Upper lobe of left lung (tissue), 6 donors: ENCODE results near the gene C4orf50. TPM values are rescaled to one million over a fixed set of nuclear protein-coding genes. Genes with fewer than 3 reads are reported as not detected.
A peak's percentile ranks its signal among the peaks of the same experiment; 100 is the strongest.

Experiments
- ATAC-seq, 2 donors: fragments of 200-7000 bp; cut with Tn5 transposase; one replicate each; pipeline ENCODE4 v1.9.1; 2022; ENCODE audit warnings: mild to moderate bottlenecking in 2 of 2, moderate library complexity in 2 of 2; ENCODE audit not compliant: low FRiP score in 2 of 2
- DNase-seq, 2 donors: peaks; one replicate each; pipeline ENCODE4 v3.0.0-alpha.2; 2019 to 2020
- H3K27ac ChIP-seq, 4 donors: fragments of 200-600 bp; sonication (generic); one replicate each; pipeline ENCODE4 v1.5.1; 2016 to 2019
- H3K27me3 ChIP-seq, 4 donors: fragments of 200-600 bp; sonication (generic); one replicate each; pipeline ENCODE4 v1.5.1; 2017 to 2019
- H3K36me3 ChIP-seq, 4 donors: fragments of 200-600 bp; sonication (generic); one replicate each; pipeline ENCODE4 v1.5.1; 2016 to 2019
- H3K4me1 ChIP-seq, 4 donors: fragments of 200-600 bp; sonication (generic); one replicate each; pipeline ENCODE4 v1.5.1; 2018 to 2019
- H3K4me3 ChIP-seq, 4 donors: fragments of 200-600 bp; sonication (generic); one replicate each; pipeline ENCODE4 v1.5.1; 2017 to 2019; ENCODE audit warnings: mild to moderate bottlenecking in 2 of 4, moderate library complexity in 1 of 4
- H3K9me3 ChIP-seq, 4 donors: fragments of 200-600 bp; sonication (generic); one replicate each; pipeline ENCODE4 v1.5.1; 2018 to 2019
- CTCF ChIP-seq, 6 experiments: fragments of 450-650 bp in 4 of 6; fragments of 200-600 bp in 2 of 6; sonication (generic) in 2 of 6; IDR thresholded peaks; one replicate each; pipeline ENCODE4 v1.5.1; 2016 to 2019; ENCODE audit warnings: antibody characterized with exemption in 6 of 6
- EP300 ChIP-seq, 4 donors: sonication (generic); formaldehyde crosslinking; IDR thresholded peaks; one replicate each; pipeline ENCODE4 v1.5.1; 2017; ENCODE audit warnings: antibody characterized with exemption in 4 of 4, control low read depth in 2 of 4
- POLR2A ChIP-seq, 4 donors: fragments of 450-650 bp; IDR thresholded peaks; one replicate each; pipeline ENCODE4 v1.5.1; 2016 to 2017; ENCODE audit warnings: antibody characterized with exemption in 4 of 4, mild to moderate bottlenecking in 2 of 4
- POLR2AphosphoS5 ChIP-seq, 2 donors: sonication (generic); formaldehyde crosslinking; IDR thresholded peaks; one replicate each; pipeline ENCODE4 v1.5.1; 2017; ENCODE audit warnings: antibody characterized with exemption in 2 of 2
- WGBS, 2 donors: methylation state at CpG; one replicate each; pipeline ENCODE4 v1.1.5; 2017 to 2018; 5-methylcytosine and 5-hydroxymethylcytosine counted together
- total RNA-seq, 6 donors: library from RNA; depleted of rRNA in 4 of 6; stranded (reverse); fragments of >200 nt in 4 of 6; gene quantifications; one replicate each; pipeline versions ENCODE4 v1.1.0 to v1.2.1, GENCODE V29; 2016 to 2021
- donor health status: DM: no; HTN: no; CAD: no; lungs with moderate emphysema.
- donor health status: DM: no; HTN: yes; CAD: no; lungs with severe emphysema.

Gene C4orf50
- total RNA-seq, 6 donors from 2014 or later, result 0.03 to 1.3 (median 0.65) TPM

DNA sequence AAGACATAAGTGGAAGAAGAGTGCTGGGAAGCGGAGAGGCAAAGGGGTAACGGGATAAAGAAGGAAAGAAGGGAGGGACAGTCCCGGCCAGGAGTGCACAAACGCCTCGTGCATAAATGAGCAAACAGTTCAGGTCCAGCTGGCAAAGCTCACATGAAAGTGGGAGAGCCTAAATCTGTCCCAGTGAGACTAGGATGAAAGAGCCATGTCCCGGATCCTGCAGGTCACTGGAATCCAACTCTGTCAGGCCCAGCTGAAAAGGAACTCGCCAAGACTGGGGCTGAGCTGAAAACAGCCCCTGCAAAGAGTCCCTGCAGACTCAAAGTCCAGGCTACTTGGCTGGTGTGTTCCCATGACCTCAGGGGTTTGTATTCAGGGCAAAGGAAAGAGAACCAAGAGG, 87.4 kb downstream of the C4orf50 start:
- WGBS, 2 donors, result 73 to 77% methylated on average over 7 of the region's 7 CpGs
- ATAC-seq, result no peak

DNA sequence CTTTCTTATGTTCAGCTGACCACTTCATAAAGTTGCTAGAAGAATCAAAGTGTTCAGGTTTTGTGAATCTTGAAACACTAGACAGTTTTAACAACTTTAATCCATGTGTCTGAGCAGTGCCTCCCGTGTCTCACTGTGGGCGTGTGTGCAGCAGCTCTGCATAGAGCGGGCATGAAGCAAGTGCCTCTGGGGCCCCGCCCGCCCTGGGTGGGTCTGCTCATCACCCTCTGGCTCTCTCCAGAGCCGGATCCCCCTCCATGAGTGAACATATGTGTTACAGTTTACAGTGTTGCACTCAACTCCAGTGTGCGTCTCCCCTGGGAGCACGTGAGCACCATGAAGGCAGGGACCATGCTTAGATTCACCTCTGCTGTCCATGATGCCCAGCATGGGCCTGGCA, 87.8 kb downstream of the C4orf50 start:
- no peaks in the 10 kb centered on the region for H3K4me1 ChIP-seq
- DNase-seq, result peak in 1 of 2 donors; percentile 69
- no peaks in the 10 kb centered on the region for H3K36me3 ChIP-seq
- H3K27me3 ChIP-seq, result no peaks in the 10 kb centered on the region
- TF ChIP-seq CTCF (IDR thresholded peaks at IDR 0.05), result no peak
- no peak for TF ChIP-seq POLR2AphosphoS5 (IDR thresholded peaks at IDR 0.05)
- TF ChIP-seq POLR2A (IDR thresholded peaks at IDR 0.05), result no peak
- H3K4me3 ChIP-seq, result no peak overlapping the region
- H3K9me3 ChIP-seq, result no peaks in the 10 kb centered on the region
- ATAC-seq, result no peak
- WGBS, 2 donors, result 82 to 94% methylated on average over 4 to 8 of the region's 8 CpGs
- no peak overlapping the region for H3K27ac ChIP-seq

More for the DNA sequence above, 87.4 kb downstream of the C4orf50 start:
- Histone ChIP-seq H3K27ac (no peak overlapping the region), H3K4me1 (no peaks in the 10 kb centered on the region), H3K27me3 (no peaks in the 10 kb centered on the region), H3K4me3 (no peak overlapping the region), H3K9me3 (no peaks in the 10 kb centered on the region), H3K36me3 (no peaks in the 10 kb centered on the region)
- no peak for DNase-seq
- TF ChIP-seq POLR2AphosphoS5 (IDR thresholded peaks at IDR 0.05) (no peak), POLR2A (IDR thresholded peaks at IDR 0.05) (no peak), CTCF (IDR thresholded peaks at IDR 0.05) (no peak), EP300 (IDR thresholded peaks at IDR 0.05) (no peak)

DNA sequence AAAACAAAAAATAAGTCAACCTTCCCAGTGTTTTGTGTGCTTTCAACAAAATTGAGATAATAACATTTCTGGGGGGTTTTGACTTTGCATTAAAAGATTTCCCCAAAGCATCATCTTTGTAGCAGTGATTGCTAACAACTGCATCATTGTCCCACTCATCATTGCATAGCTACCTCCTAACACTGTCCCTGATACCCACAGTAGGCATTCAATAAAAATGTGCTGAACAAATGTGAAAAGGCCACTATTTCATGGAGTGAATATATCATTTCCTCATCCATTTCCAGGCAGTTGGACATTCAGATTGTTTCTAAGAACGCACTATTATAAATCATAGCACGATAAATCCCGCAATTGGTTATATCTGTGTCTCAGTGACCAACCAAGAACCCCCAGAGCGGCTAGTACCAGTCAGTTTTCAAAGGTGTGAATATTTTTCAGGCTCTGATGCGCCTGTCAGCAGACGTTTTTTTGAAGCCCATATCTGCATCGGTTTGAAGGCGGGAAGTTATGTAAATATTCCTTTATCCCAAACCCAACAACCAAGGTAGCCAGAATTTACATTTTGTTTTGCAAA, 89.3 kb downstream of the C4orf50 start:
- H3K4me3 ChIP-seq, result no peak overlapping the region
- DNase-seq (no peak), ATAC-seq (no peak)
- 67 to 74% methylated on average over 8 of the region's 8 CpGs for WGBS, 2 donors
- no peak overlapping the region for H3K27ac ChIP-seq
- H3K4me1 ChIP-seq, result no peaks in the 10 kb centered on the region
- no peaks in the 10 kb centered on the region for H3K36me3 ChIP-seq
- no peaks in the 10 kb centered on the region for H3K27me3 ChIP-seq
- no peaks in the 10 kb centered on the region for H3K9me3 ChIP-seq
- TF ChIP-seq POLR2AphosphoS5 (IDR thresholded peaks at IDR 0.05) (no peak), POLR2A (IDR thresholded peaks at IDR 0.05) (no peak), CTCF (IDR thresholded peaks at IDR 0.05) (no peak), EP300 (IDR thresholded peaks at IDR 0.05) (no peak)

DNA sequence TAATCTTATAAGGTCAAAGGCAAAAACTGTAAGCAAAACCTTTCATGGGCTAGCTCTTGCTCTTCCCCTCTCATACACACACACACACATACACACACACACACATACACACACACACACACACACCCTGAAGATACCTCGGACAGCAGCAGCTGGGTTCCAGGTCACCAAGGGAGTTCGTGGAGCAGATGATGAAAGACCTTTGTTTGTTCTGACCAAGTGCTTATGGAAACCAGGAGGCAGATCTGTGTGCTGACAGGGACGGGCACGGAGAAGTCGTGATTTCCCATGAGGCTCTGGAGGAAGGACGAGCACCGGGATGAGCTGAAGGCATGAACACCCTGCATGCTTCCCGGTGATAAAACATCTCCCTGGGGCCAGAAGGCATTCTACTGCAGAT, 90.0 kb downstream of the C4orf50 start:
- Histone ChIP-seq H3K4me3 (no peak overlapping the region), H3K4me1 (no peaks in the 10 kb centered on the region), H3K27me3 (no peaks in the 10 kb centered on the region), H3K9me3 (no peaks in the 10 kb centered on the region), H3K36me3 (no peaks in the 10 kb centered on the region), H3K27ac (no peak overlapping the region)
- 75% methylated on average over 8 of the region's 8 CpGs for WGBS, 2 donors
- no peak for TF ChIP-seq EP300 (IDR thresholded peaks at IDR 0.05)
- no peak for TF ChIP-seq CTCF (IDR thresholded peaks at IDR 0.05)
- TF ChIP-seq POLR2A (IDR thresholded peaks at IDR 0.05), result no peak
- TF ChIP-seq POLR2AphosphoS5 (IDR thresholded peaks at IDR 0.05), result no peak
- ATAC-seq (no peak), DNase-seq (no peak)

DNA sequence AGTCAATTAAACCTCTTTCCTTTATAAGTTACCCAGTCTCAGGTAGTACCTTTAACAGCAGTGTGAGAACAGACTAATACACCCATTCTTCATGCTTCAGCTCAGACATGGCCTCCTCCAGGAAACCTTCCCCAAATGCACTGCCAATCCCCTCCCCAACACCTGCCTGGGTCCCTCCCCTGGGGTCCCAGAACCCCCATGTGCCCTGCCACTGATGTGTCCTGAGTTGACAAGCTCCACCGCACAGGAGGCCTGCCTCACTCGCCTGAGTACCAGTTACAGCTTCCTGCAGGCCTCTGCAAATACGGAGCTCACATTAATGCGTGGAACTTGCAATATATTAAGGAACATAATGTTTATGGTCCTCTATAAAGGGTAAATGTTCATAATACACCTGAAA, 90.5 kb downstream of the C4orf50 start:
- WGBS, 2 donors, result 81 to 93% methylated on average over 4 of the region's 4 CpGs
- Histone ChIP-seq H3K27me3 (no peaks in the 10 kb centered on the region), H3K4me3 (no peak overlapping the region), H3K36me3 (no peaks in the 10 kb centered on the region), H3K27ac (no peak overlapping the region), H3K4me1 (no peaks in the 10 kb centered on the region), H3K9me3 (no peaks in the 10 kb centered on the region)
- DNase-seq (no peak), ATAC-seq (no peak)
- no peak for TF ChIP-seq POLR2AphosphoS5 (IDR thresholded peaks at IDR 0.05)
- TF ChIP-seq EP300 (IDR thresholded peaks at IDR 0.05), result no peak
- TF ChIP-seq CTCF (IDR thresholded peaks at IDR 0.05), result no peak
- TF ChIP-seq POLR2A (IDR thresholded peaks at IDR 0.05), result no peak
